Measurements from ENCODE around the gene NF1.

The NF1 gene

GRCh38 chr17:31388770-31389656 is 294.2 kb downstream of the NF1 start:
- no peak for FAIRE-seq

- no peak for FAIRE-seq
Observed at GRCh38 chr17:31389657-31390381, 295.0 kb downstream of the NF1 start.

DNA sequence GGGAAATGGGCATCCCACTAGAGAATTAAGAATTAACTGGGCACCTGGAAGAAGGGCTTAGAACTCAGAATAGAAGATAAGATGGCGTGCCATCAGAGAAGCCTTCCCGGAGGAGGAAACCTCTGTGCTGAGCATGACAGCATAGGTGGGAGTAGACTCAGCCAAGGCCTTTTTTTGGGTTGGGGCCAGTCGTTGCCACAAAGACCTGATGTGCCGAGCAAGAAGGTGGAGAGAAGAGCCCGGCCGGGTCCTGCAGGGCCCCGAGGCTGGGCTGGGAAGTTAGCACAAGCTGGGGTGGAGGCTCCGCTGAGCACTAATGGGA is 295.6 kb downstream of the NF1 start:
- no peak for FAIRE-seq

GRCh38 chr17:31390748-31391495 is 296.1 kb downstream of the NF1 start:
- no peak for FAIRE-seq

GRCh38 chr17:31391496-31391949 is 296.7 kb downstream of the NF1 start, which contains the start of gene RAB11FIP4:
Gene RAB11FIP4 (plus strand): TSS chr17:31391675. CDS start chr17:31391853, 178 bp downstream.
- no peak for FAIRE-seq

GRCh38 chr17:31392002-31392855 is 297.5 kb downstream of the NF1 start:
- no peak for FAIRE-seq

- no peak for FAIRE-seq
Observed at GRCh38 chr17:31392856-31393748, 298.3 kb downstream of the NF1 start.

DNA sequence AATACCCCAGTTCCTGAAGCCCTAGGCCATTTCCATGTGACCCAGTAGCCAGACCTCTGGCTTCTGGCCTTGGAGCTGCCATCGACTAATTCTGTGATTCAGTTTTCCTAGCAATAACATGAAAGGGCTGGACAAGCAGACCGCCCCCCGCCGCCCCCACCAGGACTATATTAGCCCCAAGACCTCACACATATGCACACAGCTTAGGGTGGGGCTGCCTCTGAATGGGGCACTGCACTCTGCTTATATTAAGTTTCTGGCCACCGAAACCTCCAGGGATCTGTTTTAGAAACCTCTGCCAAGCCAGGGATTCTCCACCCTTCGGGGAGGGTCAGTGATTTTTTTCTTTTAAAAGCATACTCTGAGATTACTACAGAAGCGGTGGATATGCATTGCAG is 299.0 kb downstream of the NF1 start:
- no peak for FAIRE-seq

GRCh38 chr17:31394544-31394943 is 299.8 kb downstream of the NF1 start:
- FAIRE-seq = no peak

- FAIRE-seq = no peak
Observed at GRCh38 chr17:31397256-31397939, 302.6 kb downstream of the NF1 start.

- no peak for FAIRE-seq
Observed at GRCh38 chr17:31398381-31399311, 303.9 kb downstream of the NF1 start.

DNA sequence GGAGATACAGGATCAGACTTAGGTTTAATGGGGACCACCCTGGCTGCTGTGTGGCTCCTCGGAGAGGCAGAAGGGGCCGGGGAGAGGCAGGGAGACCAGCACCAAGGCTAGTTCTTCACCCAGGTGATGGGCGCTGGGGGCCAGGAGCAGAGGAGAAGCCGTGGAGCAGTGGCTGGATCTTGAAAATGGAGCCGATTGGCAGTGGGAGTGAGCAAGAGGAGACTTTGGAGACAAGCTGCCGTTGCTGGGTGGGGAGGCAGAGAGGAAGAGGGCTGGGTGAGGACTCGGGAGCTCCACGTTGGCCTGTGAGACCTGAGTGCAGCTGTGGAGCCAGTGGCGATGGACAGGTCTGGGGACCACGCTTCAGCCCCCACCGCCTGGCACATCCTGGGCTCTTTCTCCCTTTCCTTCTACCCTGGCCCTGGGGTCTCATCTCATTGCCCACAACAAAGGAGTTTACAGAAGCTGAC is 305.7 kb downstream of the NF1 start:
- FAIRE-seq = no peak

- FAIRE-seq = no peak
Observed at GRCh38 chr17:31401456-31402254, 306.9 kb downstream of the NF1 start.

DNA sequence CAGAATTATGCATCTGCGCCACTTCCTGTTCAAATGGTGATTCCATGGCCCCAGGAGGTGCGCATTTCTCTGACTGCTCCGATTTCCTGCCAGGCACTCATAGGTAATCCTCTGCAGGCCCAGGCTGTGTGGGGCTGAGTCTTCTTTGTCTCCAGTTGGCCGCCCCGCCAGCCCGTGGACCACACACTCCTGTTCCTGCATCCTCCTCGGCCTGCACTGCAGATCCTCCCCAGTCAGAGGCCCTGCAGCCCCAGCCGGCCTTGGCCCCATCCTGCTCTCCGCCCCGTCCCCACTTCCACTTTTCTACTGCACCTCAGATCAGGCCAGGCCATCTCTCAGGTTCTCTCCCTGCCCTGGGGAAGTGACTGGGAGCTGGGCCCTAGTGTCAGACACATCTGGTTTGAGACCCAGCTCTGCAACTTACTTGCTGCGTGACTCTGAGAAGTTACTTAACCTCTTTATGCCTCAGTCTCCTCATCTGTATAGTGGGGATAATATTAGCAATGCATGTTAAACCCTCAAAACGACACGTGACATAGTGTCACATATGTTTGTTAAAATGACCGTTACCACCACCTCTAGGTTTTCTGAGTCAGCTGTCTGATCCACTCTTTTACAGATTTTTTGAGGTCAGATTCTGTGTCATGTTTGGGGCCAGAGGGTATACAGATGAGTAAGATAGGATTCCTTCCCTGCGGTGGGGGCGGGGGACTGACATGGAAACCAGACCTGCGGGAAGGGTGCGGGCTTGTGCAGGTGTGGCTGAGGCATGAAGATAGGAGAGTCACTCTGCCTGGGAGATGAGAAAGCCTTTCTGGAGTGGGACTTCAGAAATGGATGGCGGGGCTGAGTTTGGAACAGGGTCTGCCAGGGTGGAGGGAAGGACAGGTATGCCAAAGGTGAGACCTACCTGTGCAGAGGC is 309.5 kb downstream of the NF1 start:
- FAIRE-seq = no peak

DNA sequence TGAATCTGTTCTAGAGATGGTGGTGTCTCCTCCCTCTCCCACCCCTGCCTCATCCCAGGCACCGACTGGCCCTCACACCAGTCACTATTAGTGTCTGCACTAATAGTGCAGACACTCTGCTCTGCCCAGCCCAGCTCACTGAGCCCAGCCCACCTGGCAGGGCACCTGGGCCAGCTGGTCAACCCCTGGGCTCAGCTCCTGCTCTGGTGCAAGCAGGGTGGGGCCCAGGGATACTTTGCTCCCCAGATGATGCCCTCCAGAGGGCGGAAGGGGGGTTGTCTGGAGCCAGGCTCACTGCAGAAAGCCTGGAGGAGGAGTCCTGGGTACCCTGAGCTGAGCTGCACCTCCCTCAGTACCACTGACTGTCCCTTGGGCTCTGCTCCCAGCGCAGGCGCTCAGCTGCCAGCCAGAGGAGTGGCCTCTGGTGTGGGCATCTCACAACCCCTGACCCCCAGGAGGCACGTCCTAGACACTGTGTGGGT is 311.2 kb downstream of the NF1 start:
- no peak for FAIRE-seq

DNA sequence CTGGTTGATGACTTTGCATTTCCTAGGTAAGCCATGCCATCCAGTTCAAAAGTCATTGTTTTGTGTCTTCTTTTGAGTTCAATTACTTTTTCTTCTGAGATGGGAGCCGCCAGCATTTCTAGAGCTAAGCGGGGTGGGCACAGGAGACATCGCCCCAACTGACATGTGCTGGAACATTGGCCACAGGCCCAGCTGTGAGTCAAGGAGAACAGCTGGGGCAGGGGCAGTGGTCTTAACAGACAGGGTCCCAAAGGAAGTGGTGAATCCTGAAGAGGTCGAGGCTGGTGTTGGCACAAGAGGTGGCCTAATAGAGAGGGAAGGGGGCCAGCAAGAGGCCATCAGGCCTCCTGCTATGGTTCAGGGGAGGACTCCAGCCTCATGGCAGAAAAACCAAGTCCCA is 313.8 kb downstream of the NF1 start:
- no peak for FAIRE-seq

- no peak for FAIRE-seq
Observed at GRCh38 chr17:31411707-31412285, 317.0 kb downstream of the NF1 start.

Data from islet of Langerhans (tissue), 1 donor.